K562 (cell line): ENCODE measurements around the gene PLS1. TPM values are rescaled to one million over a fixed set of nuclear protein-coding genes. Genes with fewer than 3 reads are reported as not detected.

ENCODE experiments used
- ATF1 ChIP-seq, 2 experiments: fragments of 450-650 bp in 1 of 2; IDR thresholded peaks; 2 replicates each; pipeline ENCODE4 v1.6.1; 2016; ENCODE audit warnings: missing compliant biosample characterization in 1 of 2, missing genetic modification characterization in 1 of 2
- CBX5 ChIP-seq: IDR thresholded peaks from 2 replicates; pipeline ENCODE4 v1.6.1; 2014; ENCODE audit warnings: low read depth, borderline replicate concordance
- CBX8 ChIP-seq: fragments of 200-600 bp; sonication (generic); IDR thresholded peaks from 2 replicates; pipeline ENCODE4 v1.6.1; 2012; ENCODE audit warnings: borderline replicate concordance, mixed run types, low read depth, mild to moderate bottlenecking, moderate library complexity, mixed read lengths, low read length, control low read depth, inconsistent platforms; ENCODE audit not compliant: poor library complexity, severe bottlenecking; ENCODE audit errors: extremely low read depth
- GATAD2B ChIP-seq: fragments of 450-650 bp; IDR thresholded peaks from 2 replicates; pipeline ENCODE4 v1.6.1; 2017; ENCODE audit warnings: mild to moderate bottlenecking, borderline replicate concordance
- HMGN3 ChIP-seq: IDR thresholded peaks from 2 replicates; pipeline ENCODE4 v1.6.1; 2011; ENCODE audit warnings: borderline replicate concordance, low read depth, mild to moderate bottlenecking, mixed read lengths, low read length; ENCODE audit not compliant: insufficient read length; ENCODE audit errors: extremely low read depth
- KLF13 ChIP-seq: fragments of 450-650 bp; IDR thresholded peaks from 2 replicates; pipeline ENCODE4 v1.6.1; 2016; ENCODE audit warnings: missing genetic modification characterization, low read depth, mild to moderate bottlenecking, missing compliant biosample characterization, moderate library complexity, borderline replicate concordance
- LEF1 ChIP-seq: fragments of 450-650 bp; IDR thresholded peaks from 2 replicates; pipeline ENCODE4 v1.6.1; 2016; ENCODE audit warnings: mild to moderate bottlenecking
- MECOM ChIP-seq: fragments of 250-450 bp; sonication (Bioruptor Pico); IDR thresholded peaks from 2 replicates; pipeline ENCODE4 v1.8.0; 2022; ENCODE audit warnings: inconsistent platforms
- MIER1 ChIP-seq: fragments of 450-650 bp; IDR thresholded peaks from 2 replicates; pipeline ENCODE4 v1.6.1; 2016; ENCODE audit warnings: antibody characterized with exemption, mild to moderate bottlenecking, low read depth
- RCOR1 ChIP-seq, 2 experiments: IDR thresholded peaks; 2 replicates each; pipeline ENCODE4 v1.6.1; 2012; ENCODE audit warnings: low read depth in 2 of 2, low read length in 2 of 2, borderline replicate concordance in 1 of 2, improper control_type of control experiment in 1 of 2
- SIRT6 ChIP-seq: IDR thresholded peaks from one replicate; pipeline ENCODE4 v1.6.1; 2012; ENCODE audit warnings: low read depth, mild to moderate bottlenecking, control low read depth, inconsistent platforms, low read length, moderate library complexity
- SNIP1 ChIP-seq: fragments of 450-650 bp; IDR thresholded peaks from 2 replicates; pipeline ENCODE4 v1.7.1; 2017; ENCODE audit warnings: low read depth, mild to moderate bottlenecking
- STAT5A ChIP-seq: IDR thresholded peaks from 2 replicates; pipeline ENCODE4 v1.6.1; 2012; ENCODE audit warnings: low read length, inconsistent platforms, borderline replicate concordance
- TBP ChIP-seq: optimal IDR thresholded peaks from 2 replicates; pipeline ENCODE3; 2011; ENCODE audit warnings: low read depth, low read length, improper control_type of control experiment
- ZC3H8 ChIP-seq: fragments of 450-650 bp; IDR thresholded peaks from 2 replicates; pipeline ENCODE4 v1.6.1; 2017
- ZNF146 ChIP-seq: IDR thresholded peaks from one replicate; pipeline ENCODE4 v1.6.1; 2018; ENCODE audit warnings: missing compliant biosample characterization; ENCODE audit not compliant: unreplicated experiment
- polyA plus RNA-seq, 8 experiments: library from polyadenylated mRNA; depleted of rRNA in 4 of 8; stranded (reverse) in 5 of 8; unstranded in 3 of 8; fragments of >200 nt; fragmentation: Nextera tagmentation in 2 of 8; fragmentation: Illumina TruSeq in 1 of 8; extraction: Ambion mirVana in 2 of 8; extraction: Trizol in 1 of 8; gene quantifications; 2 replicates each; pipeline versions ENCODE4 v1.2.1 to v1.2.3, GENCODE V29; 2011 to 2014; ENCODE audit warnings: inconsistent platforms in 1 of 8, missing spikeins in 1 of 8
- total RNA-seq, 7 experiments: library from RNA; depleted of rRNA in 6 of 7; stranded (reverse); fragments of >200 nt in 6 of 7; fragmentation: Illumina TruSeq in 2 of 7; extraction: Trizol in 2 of 7; gene quantifications; 2 replicates each; pipeline versions ENCODE4 v1.2.1 to v1.2.3, GENCODE V29; 2011 to 2021; ENCODE audit warnings: low replicate concordance in 1 of 7
- TF ChIP-seq, protein P1 (sequence below): sonication (generic); formaldehyde crosslinking; IDR thresholded peaks from 2 replicates; pipeline ENCODE4 v1.8.1; 2023; ENCODE audit warnings: mild to moderate bottlenecking, missing genetic modification reagents
- TF ChIP-seq, protein P2 (sequence below): IDR thresholded peaks from 2 replicates; pipeline ENCODE4 v1.6.1; 2012; ENCODE audit warnings: low read depth, low read length, improper control_type of control experiment, borderline replicate concordance
- TF ChIP-seq, protein P3 (sequence below): fragments of 450-650 bp; IDR thresholded peaks from 2 replicates; pipeline ENCODE4 v1.7.1; 2018; ENCODE audit warnings: mild to moderate bottlenecking, low read depth; ENCODE audit not compliant: partially characterized antibody

The PLS1 gene
- total and polyA plus RNA-seq, 9 of the 15 experiments (the other 6 are each of a cell fraction or from before 2014, with no cell fraction given), result 6.1 to 21.3 (median 13.0) TPM

DNA sequence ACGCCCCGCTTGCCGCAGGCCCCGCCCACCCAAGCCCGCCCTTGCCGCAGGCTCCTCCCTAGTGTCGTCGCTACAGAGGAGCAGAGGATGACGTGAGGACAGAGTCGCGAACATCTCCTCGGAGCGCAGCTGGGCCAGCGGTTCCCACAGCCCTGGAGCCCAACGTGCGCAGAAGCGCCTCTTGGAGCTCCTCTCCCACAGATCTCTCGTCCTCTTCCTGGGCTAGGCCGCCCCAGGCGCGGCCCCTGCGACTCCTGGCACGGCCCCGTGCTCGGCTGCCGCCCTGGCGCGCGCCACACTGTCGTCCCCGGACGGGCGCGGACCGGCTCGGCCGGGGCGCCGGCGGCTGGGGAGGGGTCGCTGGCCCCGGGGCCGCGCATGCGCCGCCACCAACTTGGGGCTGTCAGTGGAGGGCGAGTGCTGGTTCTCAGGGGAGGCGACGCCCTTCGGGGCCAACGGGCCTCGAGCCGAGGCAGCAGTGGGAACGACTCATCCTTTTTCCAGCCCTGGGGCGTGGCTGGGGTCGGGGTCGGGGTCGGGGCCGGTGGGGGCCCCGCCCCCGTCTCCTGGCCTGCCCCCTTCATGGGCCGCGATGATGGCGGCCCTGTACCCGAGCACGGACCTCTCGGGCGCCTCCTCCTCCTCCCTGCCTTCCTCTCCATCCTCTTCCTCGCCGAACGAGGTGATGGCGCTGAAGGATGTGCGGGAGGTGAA is 127.9 kb downstream of the PLS1 start, which contains the start of gene TRPC1 (continued):
- TF ChIP-seq MIER1, result no peak
- no peak for TF ChIP-seq LEF1
- TF ChIP-seq HMGN3, result peak; percentile 79
- TF ChIP-seq KLF13 (tag), result no peak
- no peak for TF ChIP-seq CBX8
- peak; percentile 76; the same call in 1 of the 2 replicates for TF ChIP-seq GATAD2B
- TF ChIP-seq SIRT6, result no peak
- TF ChIP-seq MECOM (CRISPR knock-in tag), result 0 out of 2 replicates have a peak, but pooled peaks have one; percentile 23
- peak in 1 of 2 experiments; percentile 84; a peak in 2 of 4 replicates for TF ChIP-seq RCOR1 (IDR thresholded peaks at IDR 0.05; ENCODE audit: borderline replicate concordance in 1 of 2, low read depth in 2 of 2, low read length in 2 of 2)
- TF ChIP-seq, protein P1, sequence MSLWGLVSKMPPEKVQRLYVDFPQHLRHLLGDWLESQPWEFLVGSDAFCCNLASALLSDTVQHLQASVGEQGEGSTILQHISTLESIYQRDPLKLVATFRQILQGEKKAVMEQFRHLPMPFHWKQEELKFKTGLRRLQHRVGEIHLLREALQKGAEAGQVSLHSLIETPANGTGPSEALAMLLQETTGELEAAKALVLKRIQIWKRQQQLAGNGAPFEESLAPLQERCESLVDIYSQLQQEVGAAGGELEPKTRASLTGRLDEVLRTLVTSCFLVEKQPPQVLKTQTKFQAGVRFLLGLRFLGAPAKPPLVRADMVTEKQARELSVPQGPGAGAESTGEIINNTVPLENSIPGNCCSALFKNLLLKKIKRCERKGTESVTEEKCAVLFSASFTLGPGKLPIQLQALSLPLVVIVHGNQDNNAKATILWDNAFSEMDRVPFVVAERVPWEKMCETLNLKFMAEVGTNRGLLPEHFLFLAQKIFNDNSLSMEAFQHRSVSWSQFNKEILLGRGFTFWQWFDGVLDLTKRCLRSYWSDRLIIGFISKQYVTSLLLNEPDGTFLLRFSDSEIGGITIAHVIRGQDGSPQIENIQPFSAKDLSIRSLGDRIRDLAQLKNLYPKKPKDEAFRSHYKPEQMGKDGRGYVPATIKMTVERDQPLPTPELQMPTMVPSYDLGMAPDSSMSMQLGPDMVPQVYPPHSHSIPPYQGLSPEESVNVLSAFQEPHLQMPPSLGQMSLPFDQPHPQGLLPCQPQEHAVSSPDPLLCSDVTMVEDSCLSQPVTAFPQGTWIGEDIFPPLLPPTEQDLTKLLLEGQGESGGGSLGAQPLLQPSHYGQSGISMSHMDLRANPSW, result no peak
- TF ChIP-seq ATF1 (CRISPR knock-in tag; IDR thresholded peaks at IDR 0.05), result no peak
- TF ChIP-seq ATF1 (tag; IDR thresholded peaks at IDR 0.05), result peak; percentile 37
- TF ChIP-seq, protein P2, sequence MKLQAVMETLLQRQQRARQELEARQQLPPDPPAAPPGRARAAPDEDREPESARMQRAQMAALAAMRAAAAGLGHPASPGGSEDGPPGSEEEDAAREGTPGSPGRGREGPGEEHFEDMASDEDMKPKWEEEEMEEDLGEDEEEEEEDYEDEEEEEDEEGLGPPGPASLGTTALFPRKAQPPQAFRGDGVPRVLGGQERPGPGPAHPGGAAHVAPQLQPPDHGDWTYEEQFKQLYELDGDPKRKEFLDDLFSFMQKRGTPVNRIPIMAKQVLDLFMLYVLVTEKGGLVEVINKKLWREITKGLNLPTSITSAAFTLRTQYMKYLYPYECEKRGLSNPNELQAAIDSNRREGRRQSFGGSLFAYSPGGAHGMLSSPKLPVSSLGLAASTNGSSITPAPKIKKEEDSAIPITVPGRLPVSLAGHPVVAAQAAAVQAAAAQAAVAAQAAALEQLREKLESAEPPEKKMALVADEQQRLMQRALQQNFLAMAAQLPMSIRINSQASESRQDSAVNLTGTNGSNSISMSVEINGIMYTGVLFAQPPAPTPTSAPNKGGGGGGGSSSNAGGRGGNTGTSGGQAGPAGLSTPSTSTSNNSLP, result no peak
- TF ChIP-seq, protein P3, sequence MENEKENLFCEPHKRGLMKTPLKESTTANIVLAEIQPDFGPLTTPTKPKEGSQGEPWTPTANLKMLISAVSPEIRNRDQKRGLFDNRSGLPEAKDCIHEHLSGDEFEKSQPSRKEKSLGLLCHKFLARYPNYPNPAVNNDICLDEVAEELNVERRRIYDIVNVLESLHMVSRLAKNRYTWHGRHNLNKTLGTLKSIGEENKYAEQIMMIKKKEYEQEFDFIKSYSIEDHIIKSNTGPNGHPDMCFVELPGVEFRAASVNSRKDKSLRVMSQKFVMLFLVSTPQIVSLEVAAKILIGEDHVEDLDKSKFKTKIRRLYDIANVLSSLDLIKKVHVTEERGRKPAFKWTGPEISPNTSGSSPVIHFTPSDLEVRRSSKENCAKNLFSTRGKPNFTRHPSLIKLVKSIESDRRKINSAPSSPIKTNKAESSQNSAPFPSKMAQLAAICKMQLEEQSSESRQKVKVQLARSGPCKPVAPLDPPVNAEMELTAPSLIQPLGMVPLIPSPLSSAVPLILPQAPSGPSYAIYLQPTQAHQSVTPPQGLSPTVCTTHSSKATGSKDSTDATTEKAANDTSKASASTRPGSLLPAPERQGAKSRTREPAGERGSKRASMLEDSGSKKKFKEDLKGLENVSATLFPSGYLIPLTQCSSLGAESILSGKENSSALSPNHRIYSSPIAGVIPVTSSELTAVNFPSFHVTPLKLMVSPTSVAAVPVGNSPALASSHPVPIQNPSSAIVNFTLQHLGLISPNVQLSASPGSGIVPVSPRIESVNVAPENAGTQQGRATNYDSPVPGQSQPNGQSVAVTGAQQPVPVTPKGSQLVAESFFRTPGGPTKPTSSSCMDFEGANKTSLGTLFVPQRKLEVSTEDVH, result no peak
- TF ChIP-seq STAT5A, result no peak
- TF ChIP-seq TBP, result peak; percentile 55
- no peak for TF ChIP-seq ZNF146 (CRISPR knock-in tag)
- no peak for TF ChIP-seq SNIP1
- TF ChIP-seq ZC3H8, result no peak
- TF ChIP-seq CBX5, result no peak
